Common myeloid progenitor, CD34-positive (primary cell): ENCODE measurements around the gene CTNNA2.

Experiments
- CTCF ChIA-PET: fragments of 350-600 bp; sonication (Branson Sonifier 250); formaldehyde crosslinking; loops from one replicate; lab custom pipeline; 2021; ENCODE audit warnings: antibody characterized with exemption; lab: Charles Lee
- POLR2A ChIA-PET: fragments of 350-600 bp; sonication (Branson Sonifier 250); formaldehyde crosslinking; loops from one replicate; lab custom pipeline; 2021; ENCODE audit warnings: antibody characterized with exemption; lab: Charles Lee
- DNase-seq, 3 donors: peaks; one replicate each; pipeline versions ENCODE4 v3.0.0 to v3.0.0-alpha.2; 2013
- H3K27ac ChIP-seq, 2 experiments: 1 replicate in 1 of 2; 2 replicates in 1 of 2; pipeline ENCODE4 v1.7.0; 2013; ENCODE audit warnings: inconsistent platforms in 2 of 2, low read length in 2 of 2, mild to moderate bottlenecking in 2 of 2, low read depth in 1 of 2, moderate library complexity in 1 of 2; ENCODE audit not compliant: severe bottlenecking in 2 of 2, insufficient read depth in 1 of 2, poor library complexity in 1 of 2
- H3K27me3 ChIP-seq, 5 experiments: replicated peaks in 2 of 5; 1 replicate in 3 of 5; 2 replicates in 2 of 5; pipeline versions ENCODE4 v1.6.1 to v1.7.0; 2013; ENCODE audit warnings: low read length in 4 of 5, mild to moderate bottlenecking in 2 of 5, moderate library complexity in 2 of 5, inconsistent platforms in 1 of 5; ENCODE audit not compliant: insufficient read depth in 5 of 5, control insufficient read depth in 4 of 5
- H3K36me3 ChIP-seq, 4 experiments: 1 replicate in 2 of 4; 2 replicates in 2 of 4; pipeline versions ENCODE4 v1.6.1 to v1.7.0; 2013; ENCODE audit warnings: low read length in 3 of 4, control low read depth in 1 of 4, mild to moderate bottlenecking in 1 of 4; ENCODE audit not compliant: control insufficient read depth in 4 of 4, insufficient read depth in 4 of 4
- H3K4me1 ChIP-seq, 4 experiments: 1 replicate in 3 of 4; 2 replicates in 1 of 4; pipeline versions ENCODE4 v1.6.1 to v1.7.1; 2013; ENCODE audit warnings: low read length in 3 of 4, mild to moderate bottlenecking in 3 of 4, control low read depth in 1 of 4, inconsistent platforms in 1 of 4, moderate library complexity in 1 of 4; ENCODE audit not compliant: control insufficient read depth in 4 of 4, insufficient read depth in 4 of 4; ENCODE audit errors: control extremely low read depth in 1 of 4
- H3K4me3 ChIP-seq, 7 experiments: 1 replicate in 4 of 7; 2 replicates in 3 of 7; pipeline versions ENCODE4 v1.5.1 to v1.7.0; 2013; ENCODE audit warnings: mild to moderate bottlenecking in 7 of 7, low read length in 6 of 7, moderate library complexity in 6 of 7, inconsistent platforms in 2 of 7, low read depth in 2 of 7, control low read depth in 1 of 7; ENCODE audit not compliant: insufficient read depth in 4 of 7, control insufficient read depth in 1 of 7; ENCODE audit errors: extremely low read depth in 1 of 7
- H3K9me3 ChIP-seq, 5 experiments: 1 replicate in 4 of 5; 2 replicates in 1 of 5; pipeline versions ENCODE4 v1.6.1 to v1.7.1; 2013; ENCODE audit warnings: low read length in 4 of 5, mild to moderate bottlenecking in 2 of 5, inconsistent platforms in 1 of 5, low read depth in 1 of 5, moderate library complexity in 1 of 5; ENCODE audit not compliant: control insufficient read depth in 4 of 5, insufficient read depth in 2 of 5; ENCODE audit errors: control extremely low read depth in 1 of 5
- WGBS: methylation state at CpG from one replicate; pipeline ENCODE4 v1.1.5; 2013; ENCODE audit not compliant: insufficient coverage; 5-methylcytosine and 5-hydroxymethylcytosine counted together

CTNNA2 gene

DNA sequence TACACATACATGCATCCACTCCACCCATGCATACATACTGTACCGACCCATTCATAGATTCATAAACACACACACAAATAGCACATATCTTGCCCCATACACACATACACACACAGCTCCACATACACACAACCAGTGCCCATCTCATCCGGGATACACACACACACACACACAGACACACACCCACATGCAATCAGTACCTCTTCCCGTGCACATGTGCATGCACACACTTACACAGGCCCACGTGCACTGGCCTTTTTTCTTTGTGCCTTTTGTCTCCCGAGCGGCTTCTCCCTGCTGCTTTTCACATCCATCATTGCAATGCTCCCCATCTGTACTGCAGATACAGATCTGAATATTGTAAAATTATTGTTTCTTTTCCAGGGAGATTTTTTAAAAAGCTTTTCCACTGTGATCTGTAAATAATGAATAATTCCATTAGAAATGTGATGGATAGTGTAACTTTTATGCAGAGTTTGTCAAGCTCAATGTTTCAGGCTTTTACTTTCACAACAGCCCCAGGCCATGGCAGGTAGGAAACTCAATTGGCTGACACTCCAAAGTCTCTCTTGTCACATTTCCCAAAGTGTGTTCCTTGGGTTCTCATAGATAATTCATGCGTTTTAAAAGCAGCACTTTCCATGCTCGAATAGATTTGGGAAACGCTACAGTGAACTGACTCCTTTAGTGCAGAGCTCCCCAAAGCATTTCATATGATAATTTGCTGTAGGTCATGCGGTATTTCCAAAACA, 393.5 kb downstream of the CTNNA2 start:
- Histone ChIP-seq H3K27ac (no peak overlapping the region), H3K36me3 (no peaks in the 10 kb centered on the region), H3K4me3 (no peak overlapping the region), H3K27me3 (peaks cover 0 to 1% (median 0%) of the 10 kb centered on the region in 5 experiments), H3K4me1 (no peaks in the 10 kb centered on the region), H3K9me3 (no peaks in the 10 kb centered on the region)
- no peak for DNase-seq
- WGBS, result 99% methylated on average over 8 of the region's 10 CpGs
- POLR2A ChIA-PET, result no interaction called here
- CTCF ChIA-PET, result no interaction called here

DNA sequence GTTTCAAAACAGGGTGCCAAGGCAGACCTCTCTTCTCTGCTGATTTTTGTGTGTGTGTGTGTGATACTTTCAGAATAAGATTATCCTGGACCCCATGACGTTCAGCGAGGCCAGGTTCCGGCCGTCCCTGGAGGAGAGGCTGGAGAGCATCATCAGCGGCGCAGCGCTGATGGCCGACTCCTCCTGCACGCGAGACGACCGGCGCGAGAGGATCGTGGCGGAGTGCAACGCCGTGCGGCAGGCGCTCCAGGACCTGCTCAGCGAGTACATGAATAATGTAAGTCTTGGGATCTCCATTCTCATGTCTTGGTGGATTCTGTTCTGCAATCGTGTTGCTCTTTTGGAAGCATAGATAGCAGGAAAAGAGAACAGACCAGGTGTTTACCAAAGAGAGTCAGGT, 396.7 kb downstream of the CTNNA2 start:
- POLR2A ChIA-PET, result no interaction called here
- WGBS, result 96% methylated on average over 22 of the region's 22 CpGs
- no peak overlapping the region for H3K27ac ChIP-seq
- no peaks in the 10 kb centered on the region for H3K4me1 ChIP-seq
- CTCF ChIA-PET, result interaction anchor here (1.3 kb wide), 1 partner anchor 9 kb away, joined by 3 read pairs; no protein-coding TSS in a partner anchor
- H3K27me3 ChIP-seq, result no peaks in the 10 kb centered on the region
- no peaks in the 10 kb centered on the region for H3K9me3 ChIP-seq
- no peak overlapping the region for H3K4me3 ChIP-seq
- no peaks in the 10 kb centered on the region for H3K36me3 ChIP-seq
- no peak for DNase-seq

DNA sequence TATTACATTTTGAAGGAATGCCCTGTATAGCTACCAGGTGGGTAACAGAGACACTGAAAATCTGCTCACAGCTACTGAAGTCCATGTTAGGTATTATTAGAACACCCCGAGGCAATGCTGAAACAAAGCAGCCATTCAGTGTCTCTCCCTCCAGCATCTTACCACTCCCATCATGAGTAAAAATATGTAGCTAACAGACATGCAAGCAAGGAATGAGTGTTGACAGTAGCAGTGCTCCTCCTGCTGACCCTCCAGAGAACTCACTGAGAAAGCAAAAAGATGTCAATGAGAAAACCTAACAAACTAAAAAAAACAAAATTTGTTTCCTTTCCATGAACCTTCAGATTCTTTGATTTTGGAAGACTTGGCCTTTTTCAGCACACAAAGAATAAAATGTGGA, 397.8 kb downstream of the CTNNA2 start:
- ChIA-PET POLR2A (no interaction called here), CTCF (interaction anchor here (1.3 kb wide), 1 partner anchor 8 kb away, joined by 3 read pairs; no protein-coding TSS in a partner anchor)
- 80% methylated on average over 1 of the region's 1 CpG for WGBS
- no peaks in the 10 kb centered on the region for H3K27me3 ChIP-seq
- H3K9me3 ChIP-seq, result no peaks in the 10 kb centered on the region
- H3K4me1 ChIP-seq, result no peaks in the 10 kb centered on the region
- H3K4me3 ChIP-seq, result no peak overlapping the region
- no peaks in the 10 kb centered on the region for H3K36me3 ChIP-seq
- no peak overlapping the region for H3K27ac ChIP-seq
- DNase-seq, result no peak

DNA sequence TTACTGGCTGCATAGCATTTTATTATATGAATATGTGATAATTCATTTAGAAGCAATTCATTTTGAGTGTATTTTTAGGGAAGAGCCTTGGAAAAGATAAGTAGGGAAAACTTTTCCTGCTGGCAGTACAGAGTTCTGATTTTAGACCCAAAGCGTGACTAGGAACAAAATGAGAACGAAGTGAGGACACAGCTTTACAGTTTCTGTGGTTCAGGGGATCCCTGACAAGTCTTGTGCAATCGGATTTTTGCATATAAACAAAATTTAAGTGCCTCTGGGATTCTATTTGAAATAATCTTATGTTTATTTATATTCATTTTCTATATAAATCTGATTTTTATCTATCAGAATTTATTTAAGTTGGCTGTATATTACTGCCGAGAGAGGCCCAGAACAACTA, 402.6 kb downstream of the CTNNA2 start:
- no peak for DNase-seq
- ChIA-PET CTCF (no interaction called here), POLR2A (no interaction called here)
- Histone ChIP-seq H3K27ac (no peak overlapping the region), H3K4me3 (no peak overlapping the region), H3K4me1 (no peaks in the 10 kb centered on the region), H3K36me3 (no peaks in the 10 kb centered on the region), H3K27me3 (no peaks in the 10 kb centered on the region), H3K9me3 (peaks cover 0 to 2% (median 0%) of the 10 kb centered on the region in 5 experiments)
- 100% methylated on average over 2 of the region's 4 CpGs for WGBS

DNA sequence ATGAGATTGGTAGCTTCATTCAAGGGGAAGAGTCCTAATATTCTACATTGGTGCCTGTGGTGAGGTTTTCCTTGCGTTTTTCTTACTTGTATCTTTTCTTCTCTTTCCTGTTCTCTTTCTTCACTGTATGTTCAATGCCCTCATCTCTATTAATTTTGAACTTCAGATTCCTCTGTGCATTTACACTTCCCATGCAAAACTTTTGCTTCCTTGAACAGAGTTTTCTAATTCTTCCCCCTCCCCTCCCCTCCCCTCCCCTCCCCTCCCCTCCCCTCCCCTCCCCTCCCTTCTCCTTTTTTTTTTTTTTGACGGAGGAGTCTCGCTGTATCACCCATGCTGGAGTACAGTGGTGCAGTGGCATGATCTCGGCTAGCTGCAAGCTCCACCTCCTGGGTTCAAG, 403.4 kb downstream of the CTNNA2 start:
- no peak for DNase-seq
- 92% methylated on average over 2 of the region's 4 CpGs for WGBS
- H3K27ac ChIP-seq, result no peak overlapping the region
- no peak overlapping the region for H3K4me3 ChIP-seq
- H3K27me3 ChIP-seq, result no peaks in the 10 kb centered on the region
- CTCF ChIA-PET, result no interaction called here
- H3K9me3 ChIP-seq, result peaks cover 0 to 2% (median 0%) of the 10 kb centered on the region in 5 experiments
- POLR2A ChIA-PET, result no interaction called here
- no peaks in the 10 kb centered on the region for H3K4me1 ChIP-seq
- no peaks in the 10 kb centered on the region for H3K36me3 ChIP-seq

DNA sequence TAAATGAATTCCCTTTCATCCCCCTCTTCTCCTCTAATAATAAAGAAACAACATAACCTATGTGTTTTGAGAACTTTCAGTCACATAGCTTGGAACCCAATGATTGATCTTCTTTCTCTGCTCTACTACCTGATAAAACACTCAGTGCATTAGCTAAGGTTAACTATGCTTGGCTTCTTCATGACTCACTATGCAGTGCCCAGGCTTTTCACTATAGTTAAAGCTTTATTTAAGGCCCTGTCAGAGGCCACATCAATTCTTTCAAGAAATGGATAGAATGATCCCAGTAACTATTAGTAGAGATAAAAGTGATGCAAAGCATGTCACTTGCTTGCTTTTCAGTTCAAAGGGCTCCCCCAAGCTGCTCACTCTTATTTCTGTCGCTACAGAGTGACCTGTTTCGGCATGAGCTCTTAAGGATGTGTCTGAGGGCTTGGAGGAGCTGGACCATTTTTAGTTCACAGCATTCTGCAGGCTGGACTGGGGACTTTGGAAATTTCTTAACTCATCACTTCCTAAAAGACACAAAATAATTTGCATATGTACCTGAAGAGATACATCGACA, 407.7 kb downstream of the CTNNA2 start:
- DNase-seq, result no peak
- Histone ChIP-seq H3K27me3 (peaks cover 0 to 3% (median 0%) of the 10 kb centered on the region in 5 experiments), H3K4me1 (no peaks in the 10 kb centered on the region), H3K36me3 (no peaks in the 10 kb centered on the region), H3K27ac (no peak overlapping the region), H3K9me3 (peaks cover 0 to 2% (median 0%) of the 10 kb centered on the region in 5 experiments), H3K4me3 (no peak overlapping the region)
- WGBS, result no CpG with 5 or more reads among the region's 3 CpGs
- POLR2A ChIA-PET, result interaction anchor here (0.6 kb wide), 1 partner anchor 626 kb away, joined by 3 read pairs; no protein-coding TSS in a partner anchor
- CTCF ChIA-PET, result no interaction called here

DNA sequence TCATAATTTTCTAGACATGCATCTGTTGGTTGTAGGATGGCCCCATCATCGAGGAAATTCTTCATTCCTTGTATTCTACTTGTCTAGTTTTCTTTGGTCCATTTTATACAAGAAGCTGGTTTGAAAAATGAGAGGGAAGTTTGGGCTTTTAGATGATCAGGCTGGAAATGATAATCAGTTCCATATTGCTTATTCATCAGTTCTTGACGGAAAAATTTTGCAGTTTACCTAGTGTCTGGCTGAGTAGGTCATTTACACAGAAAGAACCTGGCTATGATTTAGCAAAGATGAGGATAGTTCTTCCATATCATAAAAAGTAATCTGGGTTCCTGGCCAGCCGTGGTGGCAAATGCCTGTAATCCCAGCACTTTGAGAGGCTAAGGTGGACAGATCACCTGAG, 416.8 kb downstream of the CTNNA2 start:
- Histone ChIP-seq H3K9me3 (peaks cover 0 to 1% (median 0%) of the 10 kb centered on the region in 5 experiments), H3K27ac (no peak overlapping the region), H3K4me1 (no peaks in the 10 kb centered on the region), H3K36me3 (no peaks in the 10 kb centered on the region), H3K27me3 (peaks cover 0 to 15% (median 2%) of the 10 kb centered on the region in 5 experiments), H3K4me3 (no peak overlapping the region)
- WGBS, result 57% methylated on average over 1 of the region's 3 CpGs
- CTCF ChIA-PET, result interaction anchor here (0.6 kb wide), 1 partner anchor 37 kb away, joined by 3 read pairs; no protein-coding TSS in a partner anchor
- no peak for DNase-seq
- POLR2A ChIA-PET, result no interaction called here
